ENCODE measurements around the gene GARRE1. TPM values are rescaled to one million over a fixed set of nuclear protein-coding genes. Genes with fewer than 3 reads are reported as not detected.
A peak's percentile ranks its signal among the peaks of the same experiment; 100 is the strongest.
"Not testable (repeated sequence)": the region's sequence is repeated elsewhere in the genome, so short reads cannot be mapped to it uniquely, and the experiment has no call there.

The GARRE1 gene
- polyA plus RNA-seq, 2 of the 4 experiments (the other 2 are of a cell fraction) = 9.6 to 20.0 TPM

DNA sequence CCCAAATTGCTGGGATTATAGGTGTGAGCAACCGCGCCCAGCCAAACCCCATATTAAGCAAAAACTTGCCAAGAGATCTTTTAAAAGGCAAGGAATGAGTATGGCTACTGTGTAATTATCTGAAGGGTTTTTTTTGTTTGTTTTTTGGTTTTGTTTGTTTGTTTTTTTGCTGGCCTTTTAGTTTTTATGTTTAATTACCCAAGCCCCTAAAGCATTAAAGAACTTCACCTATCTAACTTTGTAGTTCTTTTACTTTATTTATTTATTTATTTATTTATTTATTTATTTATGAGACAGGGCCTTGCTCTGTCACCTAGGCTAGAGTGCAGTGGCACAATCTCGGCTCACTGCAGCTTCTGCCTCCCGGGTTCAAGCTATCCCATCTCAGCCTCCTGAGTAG is 40.3 kb upstream of the GARRE1 start:
- ATAC-seq (no peak), DNase-seq (ENCODE audit: low read depth in 1 of 2, low spot score in 1 of 2) (no peak), FAIRE-seq (no peak)
- ChIA-PET POLR2A (no interaction called here), CTCF (interaction anchor here (1.1 to 1.5 kb wide), 2 partner anchors 11 to 41 kb away, joined by 3 to 5 read pairs; no protein-coding TSS in a partner anchor)
- TF ChIP-seq PHF8 (IDR thresholded peaks at IDR 0.05; ENCODE audit: borderline replicate concordance, low read depth) (no peak), ZC3H11A (IDR thresholded peaks at IDR 0.05) (peak; percentile 82)
- Histone ChIP-seq H3K4me1 (peaks cover 13% of the 10 kb centered on the region; the same call in 2 of the 3 replicates), H3K4me3 (no peak overlapping the region), H3K9me3 (no peaks in the 10 kb centered on the region), H3K4me2 (no peak overlapping the region), H3K27ac (no peak overlapping the region)
- 94% methylated on average over 4 of the region's 4 CpGs for WGBS (ENCODE audit: missing lambda C conversion rate)

DNA sequence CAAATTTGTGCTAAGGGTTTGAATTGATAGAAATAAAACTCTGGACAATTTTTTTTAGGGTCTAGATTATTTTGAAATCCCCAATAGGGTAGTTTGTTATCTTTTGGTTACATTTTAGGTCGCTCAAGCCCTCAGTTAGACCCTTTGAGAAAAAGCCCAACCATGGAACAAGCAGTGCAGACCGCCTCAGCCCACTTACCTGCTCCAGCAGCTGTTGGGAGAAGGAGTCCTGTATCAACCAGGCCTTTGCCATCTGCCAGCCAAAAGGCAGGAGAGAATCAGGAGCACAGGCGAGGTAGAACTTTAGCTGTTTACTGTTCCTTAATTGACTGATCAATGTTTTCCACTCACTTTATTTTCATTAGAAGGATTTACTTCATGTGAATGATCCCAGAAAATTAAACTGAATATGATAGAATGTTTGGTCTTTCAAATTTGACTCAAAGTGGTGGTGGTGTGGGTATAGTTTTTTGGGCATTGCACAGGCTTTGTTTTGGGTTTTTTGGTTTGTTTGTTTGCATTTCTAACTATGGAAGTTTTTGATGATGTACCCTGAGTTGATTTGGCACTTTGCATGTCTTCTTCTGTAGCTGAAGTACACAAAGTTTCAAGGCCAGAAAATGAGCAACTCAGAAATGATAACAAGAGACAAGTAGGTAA is 39.2 kb upstream of the GARRE1 start:
- peak; percentile 87 for FAIRE-seq
- ATAC-seq = no peak
- POLR2A ChIA-PET = interaction anchor here (0.7 kb wide), 1 partner anchor 120 kb away, joined by 4 read pairs; no protein-coding TSS in a partner anchor
- no peak overlapping the region for H3K27ac ChIP-seq
- H3K4me1 ChIP-seq = peaks cover 13% of the 10 kb centered on the region; the same call in 2 of the 3 replicates
- DNase-seq (ENCODE audit: low read depth in 1 of 2, low spot score in 1 of 2) = no peak
- no peak overlapping the region for H3K4me3 ChIP-seq
- CTCF ChIA-PET = interaction anchor here (0.7 to 1.5 kb wide), 5 partner anchors 10 to 42 kb away, joined by 3 to 5 read pairs (median 3); no protein-coding TSS in a partner anchor
- no peak overlapping the region for H3K4me2 ChIP-seq
- WGBS (ENCODE audit: missing lambda C conversion rate) = 87% methylated on average over 3 of the region's 3 CpGs
- no peaks in the 10 kb centered on the region for H3K9me3 ChIP-seq
- no peak for TF ChIP-seq HOXB13 (CRISPR knock-in tag; IDR thresholded peaks at IDR 0.05; ENCODE audit: low read depth)
- TF ChIP-seq ZNF302 (CRISPR knock-in tag; IDR thresholded peaks at IDR 0.05) = no peak
- TF ChIP-seq BCL3 (IDR thresholded peaks at IDR 0.05) = no peak
- no peak for TF ChIP-seq NR3C1 (IDR thresholded peaks at IDR 0.05)
- TF ChIP-seq PHF8 (IDR thresholded peaks at IDR 0.05; ENCODE audit: borderline replicate concordance, low read depth) = no peak
- no peak for TF ChIP-seq EHMT2 (IDR thresholded peaks at IDR 0.05; ENCODE audit: low read depth)
- TF ChIP-seq, protein P1, sequence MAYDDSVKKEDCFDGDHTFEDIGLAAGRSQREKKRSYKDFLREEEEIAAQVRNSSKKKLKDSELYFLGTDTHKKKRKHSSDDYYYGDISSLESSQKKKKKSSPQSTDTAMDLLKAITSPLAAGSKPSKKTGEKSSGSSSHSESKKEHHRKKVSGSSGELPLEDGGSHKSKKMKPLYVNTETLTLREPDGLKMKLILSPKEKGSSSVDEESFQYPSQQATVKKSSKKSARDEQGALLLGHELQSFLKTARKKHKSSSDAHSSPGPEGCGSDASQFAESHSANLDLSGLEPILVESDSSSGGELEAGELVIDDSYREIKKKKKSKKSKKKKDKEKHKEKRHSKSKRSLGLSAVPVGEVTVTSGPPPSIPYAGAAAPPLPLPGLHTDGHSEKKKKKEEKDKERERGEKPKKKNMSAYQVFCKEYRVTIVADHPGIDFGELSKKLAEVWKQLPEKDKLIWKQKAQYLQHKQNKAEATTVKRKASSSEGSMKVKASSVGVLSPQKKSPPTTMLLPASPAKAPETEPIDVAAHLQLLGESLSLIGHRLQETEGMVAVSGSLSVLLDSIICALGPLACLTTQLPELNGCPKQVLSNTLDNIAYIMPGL (CRISPR knock-in tag; IDR thresholded peaks at IDR 0.05; ENCODE audit: borderline replicate concordance) = no peak
- no peak for TF ChIP-seq FOXS1 (CRISPR knock-in tag; IDR thresholded peaks at IDR 0.05)
- no peak for TF ChIP-seq ESRRA (IDR thresholded peaks at IDR 0.05; ENCODE audit: borderline replicate concordance, low read length)
- TF ChIP-seq, protein P2, sequence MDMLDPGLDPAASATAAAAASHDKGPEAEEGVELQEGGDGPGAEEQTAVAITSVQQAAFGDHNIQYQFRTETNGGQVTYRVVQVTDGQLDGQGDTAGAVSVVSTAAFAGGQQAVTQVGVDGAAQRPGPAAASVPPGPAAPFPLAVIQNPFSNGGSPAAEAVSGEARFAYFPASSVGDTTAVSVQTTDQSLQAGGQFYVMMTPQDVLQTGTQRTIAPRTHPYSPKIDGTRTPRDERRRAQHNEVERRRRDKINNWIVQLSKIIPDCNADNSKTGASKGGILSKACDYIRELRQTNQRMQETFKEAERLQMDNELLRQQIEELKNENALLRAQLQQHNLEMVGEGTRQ (IDR thresholded peaks at IDR 0.05) = no peak
- TF ChIP-seq TP53 (CRISPR knock-in tag; IDR thresholded peaks at IDR 0.05) = no peak
- TF ChIP-seq TFCP2L1 (CRISPR knock-in tag; IDR thresholded peaks at IDR 0.05) = no peak
- TF ChIP-seq MYC (IDR thresholded peaks at IDR 0.05; ENCODE audit: borderline replicate concordance, low read length) = no peak
- no peak for TF ChIP-seq MAFK (IDR thresholded peaks at IDR 0.05; ENCODE audit: partially characterized antibody)

DNA sequence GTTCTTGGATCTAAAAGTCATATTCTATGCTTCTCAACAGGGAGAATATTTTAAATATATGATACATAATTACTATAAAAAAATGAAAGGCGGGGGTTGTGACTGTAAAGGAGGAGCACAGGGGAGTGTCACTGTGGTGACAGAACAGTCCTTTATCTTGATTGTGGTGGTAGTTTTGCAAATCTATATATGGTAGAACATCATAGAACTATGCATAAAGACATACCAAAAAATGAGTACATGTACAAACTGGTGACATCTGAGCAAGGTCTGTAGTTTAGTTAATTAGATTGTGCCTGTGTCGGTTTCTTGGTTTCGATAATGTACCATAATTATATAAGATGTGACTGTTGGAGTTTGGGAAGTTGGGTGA is 38.7 kb upstream of the GARRE1 start:
- Histone ChIP-seq H3K4me1 (peaks cover 13% of the 10 kb centered on the region; the same call in 2 of the 3 replicates), H3K4me3 (no peak overlapping the region), H3K27ac (no peak overlapping the region), H3K4me2 (no peak overlapping the region), H3K9me3 (no peaks in the 10 kb centered on the region)
- TF ChIP-seq SREBF2 (IDR thresholded peaks at IDR 0.05) (no peak), ELK1 (IDR thresholded peaks at IDR 0.05; ENCODE audit: low read depth, low read length) (no peak), NPAS2 (CRISPR knock-in tag; IDR thresholded peaks at IDR 0.05; ENCODE audit: borderline replicate concordance) (no peak), CEBPB (IDR thresholded peaks at IDR 0.05) (no peak), EHMT2 (IDR thresholded peaks at IDR 0.05; ENCODE audit: low read depth) (no peak)
- TF ChIP-seq, protein P3, sequence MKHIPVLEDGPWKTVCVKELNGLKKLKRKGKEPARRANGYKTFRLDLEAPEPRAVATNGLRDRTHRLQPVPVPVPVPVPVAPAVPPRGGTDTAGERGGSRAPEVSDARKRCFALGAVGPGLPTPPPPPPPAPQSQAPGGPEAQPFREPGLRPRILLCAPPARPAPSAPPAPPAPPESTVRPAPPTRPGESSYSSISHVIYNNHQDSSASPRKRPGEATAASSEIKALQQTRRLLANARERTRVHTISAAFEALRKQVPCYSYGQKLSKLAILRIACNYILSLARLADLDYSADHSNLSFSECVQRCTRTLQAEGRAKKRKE (CRISPR knock-in tag; IDR thresholded peaks at IDR 0.05; ENCODE audit: low read depth) = no peak
- TF ChIP-seq, protein P2 (IDR thresholded peaks at IDR 0.05) = no peak
- 96% methylated on average over 3 of the region's 3 CpGs for WGBS (ENCODE audit: missing lambda C conversion rate)
- POLR2A ChIA-PET = no interaction called here
- CTCF ChIA-PET = interaction anchor here (0.7 to 1.1 kb wide), 3 partner anchors 11 to 738 kb away, joined by 3 read pairs; no protein-coding TSS in a partner anchor
- no peak for ATAC-seq
- no peak for DNase-seq (ENCODE audit: low read depth in 1 of 2, low spot score in 1 of 2)
- FAIRE-seq = peak; percentile 73

DNA sequence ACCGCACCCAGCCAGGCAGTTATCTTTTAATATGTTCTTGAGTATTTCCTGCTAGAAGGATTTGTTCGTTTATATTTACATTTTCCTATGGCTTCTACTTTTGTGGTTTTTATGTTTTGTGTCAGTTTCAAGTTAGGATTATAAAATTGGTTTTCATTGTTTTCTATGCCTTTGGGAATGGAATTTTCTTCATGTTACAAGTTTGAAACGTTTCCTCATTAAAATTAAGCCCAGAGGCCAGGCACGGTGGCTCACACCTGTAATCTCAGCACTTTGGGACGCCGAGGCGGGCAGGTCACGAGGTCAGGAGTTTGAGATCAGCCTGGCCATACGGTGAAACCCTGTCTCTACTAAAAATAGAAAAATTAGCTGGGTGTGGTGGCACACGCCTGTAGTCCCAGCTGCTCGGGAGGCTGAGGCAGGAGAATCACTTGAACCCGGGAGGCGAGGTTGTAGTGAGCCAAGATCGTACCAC is 37.6 kb upstream of the GARRE1 start:
- H3K4me1 ChIP-seq = peaks cover 13% of the 10 kb centered on the region; the same call in 2 of the 3 replicates
- ATAC-seq; H3K4me2 ChIP-seq; H3K4me3 ChIP-seq; H3K27ac ChIP-seq; H3K9me3 ChIP-seq; DNase-seq (ENCODE audit: low read depth in 1 of 2, low spot score in 1 of 2): not testable (repeated sequence)
- POLR2A ChIA-PET = interaction anchor here (0.7 to 1.6 kb wide), 2 partner anchors 10 to 43 kb away, joined by 5 to 8 read pairs; no protein-coding TSS in a partner anchor
- 87% methylated on average over 14 of the region's 14 CpGs for WGBS (ENCODE audit: missing lambda C conversion rate)
- CTCF ChIA-PET = interaction anchor here (0.6 to 12.6 kb wide), 7 partner anchors 11 to 439 kb away, joined by 3 to 173 read pairs (median 3); no protein-coding TSS in a partner anchor
- FAIRE-seq = peak; percentile 84

Data from A549 (cell line).